HEK293 (cell line): ENCODE measurements around the gene PI4KA.

Experiments
- CTCF ChIA-PET: fragments of 350-600 bp; formaldehyde crosslinking; extraction: SDS; loops from one replicate; lab custom pipeline; 2021; ENCODE audit warnings: antibody characterized with exemption; lab: Yijun Ruan, JAX
- POLR2A ChIA-PET: fragments of 300-600 bp; formaldehyde crosslinking; extraction: SDS; loops from one replicate; lab custom pipeline; 2020; ENCODE audit warnings: antibody characterized with exemption, inconsistent platforms; lab: Yijun Ruan, JAX
- H3K27ac ChIP-seq: fragments of 200-500 bp; sonication (Bioruptor generic); 2 replicates; pipeline ENCODE4 v1.5.1; 2014; ENCODE audit warnings: low read depth, low read length, control low read depth, inconsistent platforms; ENCODE audit errors: extremely low read depth
- H3K36me3 ChIP-seq, 2 experiments: fragments of 200-500 bp in 1 of 2; sonication (Bioruptor generic) in 1 of 2; 1 replicate in 1 of 2; 2 replicates in 1 of 2; pipeline ENCODE4 v1.5.1; 2014 to 2017; ENCODE audit warnings: inconsistent platforms in 2 of 2, low read length in 2 of 2; ENCODE audit not compliant: control insufficient read depth in 2 of 2, insufficient read depth in 1 of 2
- H3K4me1 ChIP-seq: fragments of 200-500 bp; sonication (Bioruptor generic); 2 replicates; pipeline ENCODE4 v1.5.1; 2014; ENCODE audit warnings: mild to moderate bottlenecking, low read length, inconsistent platforms; ENCODE audit not compliant: control insufficient read depth, insufficient read depth
- H3K4me3 ChIP-seq: 2 replicates; pipeline ENCODE4 v1.5.1; 2011; ENCODE audit warnings: low read depth, mild to moderate bottlenecking, control low read depth, low read length, moderate library complexity
- H3K9me3 ChIP-seq: fragments of 200-500 bp; sonication (Bioruptor generic); 2 replicates; pipeline ENCODE4 v1.5.1; 2014; ENCODE audit warnings: low read depth, low read length, inconsistent platforms; ENCODE audit not compliant: control insufficient read depth, insufficient read depth
- BCL11A ChIP-seq: fragments of 450-650 bp; formaldehyde crosslinking; IDR thresholded peaks from 2 replicates; pipeline ENCODE4 v1.5.1; 2016; ENCODE audit warnings: low read depth, missing biosample characterization, missing genetic modification characterization
- HOXC10 ChIP-seq: sonication (generic); formaldehyde crosslinking; IDR thresholded peaks from 2 replicates; pipeline ENCODE4 v1.8.1; 2023; ENCODE audit warnings: mild to moderate bottlenecking, missing genetic modification reagents
- KLF16 ChIP-seq: fragments of 450-650 bp; formaldehyde crosslinking; IDR thresholded peaks from 2 replicates; pipeline ENCODE4 v1.5.1; 2017; ENCODE audit warnings: missing biosample characterization, missing genetic modification characterization
- PRDM4 ChIP-seq: fragments of 450-650 bp; formaldehyde crosslinking; IDR thresholded peaks from 2 replicates; pipeline ENCODE4 v1.5.1; 2017; ENCODE audit warnings: missing biosample characterization, missing genetic modification characterization
- SCRT1 ChIP-seq: fragments of 450-650 bp; formaldehyde crosslinking; IDR thresholded peaks from 2 replicates; pipeline ENCODE4 v1.5.1; 2016; ENCODE audit warnings: missing biosample characterization, missing genetic modification characterization, borderline replicate concordance
- ZBTB17 ChIP-seq: fragments of 450-650 bp; formaldehyde crosslinking; IDR thresholded peaks from 2 replicates; pipeline ENCODE4 v1.5.1; 2016; ENCODE audit warnings: missing biosample characterization, missing genetic modification characterization
- ZBTB48 ChIP-seq: fragments of 450-650 bp; formaldehyde crosslinking; IDR thresholded peaks from 2 replicates; pipeline ENCODE4 v1.5.1; 2016; ENCODE audit warnings: missing biosample characterization, missing genetic modification characterization
- ZBTB49 ChIP-seq: fragments of 450-650 bp; formaldehyde crosslinking; IDR thresholded peaks from 2 replicates; pipeline ENCODE4 v1.5.1; 2016; ENCODE audit warnings: missing biosample characterization, missing genetic modification characterization, low read depth
- ZFP3 ChIP-seq: fragments of 450-650 bp; formaldehyde crosslinking; IDR thresholded peaks from 2 replicates; pipeline ENCODE4 v1.5.1; 2016; ENCODE audit warnings: low read depth, missing biosample characterization, missing genetic modification characterization
- ZFP37 ChIP-seq: fragments of 450-650 bp; formaldehyde crosslinking; IDR thresholded peaks from 2 replicates; pipeline ENCODE4 v1.5.1; 2016; ENCODE audit warnings: missing biosample characterization, missing genetic modification characterization
- ZNF112 ChIP-seq: fragments of 450-650 bp; formaldehyde crosslinking; IDR thresholded peaks from 2 replicates; pipeline ENCODE4 v1.5.0; 2017; ENCODE audit warnings: missing biosample characterization, missing genetic modification characterization
- ZNF155 ChIP-seq: fragments of 450-650 bp; formaldehyde crosslinking; IDR thresholded peaks from 2 replicates; pipeline ENCODE4 v1.5.1; 2016; ENCODE audit warnings: missing biosample characterization, missing genetic modification characterization
- ZNF157 ChIP-seq: fragments of 450-650 bp; formaldehyde crosslinking; IDR thresholded peaks from 2 replicates; pipeline ENCODE4 v1.5.1; 2016; ENCODE audit warnings: missing biosample characterization, missing genetic modification characterization
- ZNF2 ChIP-seq: fragments of 450-650 bp; formaldehyde crosslinking; IDR thresholded peaks from 2 replicates; pipeline ENCODE4 v1.5.1; 2016; ENCODE audit warnings: missing biosample characterization, missing genetic modification characterization
- ZNF211 ChIP-seq: fragments of 450-650 bp; formaldehyde crosslinking; IDR thresholded peaks from 2 replicates; pipeline ENCODE4 v1.5.1; 2016; ENCODE audit warnings: low read depth, missing biosample characterization, missing genetic modification characterization
- ZNF23 ChIP-seq: fragments of 450-650 bp; formaldehyde crosslinking; IDR thresholded peaks from 2 replicates; pipeline ENCODE4 v1.5.1; 2016; ENCODE audit warnings: missing biosample characterization, missing genetic modification characterization, borderline replicate concordance
- ZNF248 ChIP-seq: fragments of 450-650 bp; formaldehyde crosslinking; IDR thresholded peaks from 2 replicates; pipeline ENCODE4 v1.5.1; 2017; ENCODE audit warnings: missing biosample characterization, missing genetic modification characterization
- ZNF274 ChIP-seq, 2 experiments: fragments of 200-500 bp in 1 of 2; fragments of 450-650 bp in 1 of 2; sonication (Bioruptor generic) in 1 of 2; formaldehyde crosslinking in 1 of 2; IDR thresholded peaks; 2 replicates each; pipeline versions ENCODE4 v1.5.1 to v1.6.1; 2014 to 2016; ENCODE audit warnings: borderline replicate concordance in 1 of 2, inconsistent platforms in 1 of 2, low read length in 1 of 2, missing biosample characterization in 1 of 2, missing genetic modification characterization in 1 of 2
- ZNF423 ChIP-seq: fragments of 450-650 bp; formaldehyde crosslinking; IDR thresholded peaks from 2 replicates; pipeline ENCODE4 v1.5.1; 2016; ENCODE audit warnings: missing biosample characterization, missing genetic modification characterization
- ZNF530 ChIP-seq: fragments of 450-650 bp; formaldehyde crosslinking; IDR thresholded peaks from 2 replicates; pipeline ENCODE4 v1.5.1; 2016; ENCODE audit warnings: low read depth, missing biosample characterization, missing genetic modification characterization
- ZNF558 ChIP-seq: fragments of 450-650 bp; formaldehyde crosslinking; IDR thresholded peaks from 2 replicates; pipeline ENCODE4 v1.5.1; 2016; ENCODE audit warnings: missing biosample characterization, missing genetic modification characterization
- ZNF571 ChIP-seq: fragments of 450-650 bp; formaldehyde crosslinking; IDR thresholded peaks from 2 replicates; pipeline ENCODE4 v1.5.0; 2017; ENCODE audit warnings: missing biosample characterization, missing genetic modification characterization
- ZNF623 ChIP-seq: fragments of 450-650 bp; formaldehyde crosslinking; IDR thresholded peaks from 2 replicates; pipeline ENCODE4 v1.5.1; 2016; ENCODE audit warnings: missing biosample characterization, missing genetic modification characterization
- ZNF664 ChIP-seq: fragments of 450-650 bp; formaldehyde crosslinking; IDR thresholded peaks from 2 replicates; pipeline ENCODE4 v1.5.1; 2016; ENCODE audit warnings: missing biosample characterization, missing genetic modification characterization
- ZNF692 ChIP-seq: fragments of 450-650 bp; formaldehyde crosslinking; IDR thresholded peaks from 2 replicates; pipeline ENCODE4 v1.5.1; 2016; ENCODE audit warnings: missing biosample characterization, missing genetic modification characterization
- ZNF747 ChIP-seq: fragments of 450-650 bp; formaldehyde crosslinking; IDR thresholded peaks from 2 replicates; pipeline ENCODE4 v1.5.1; 2016; ENCODE audit warnings: missing biosample characterization, missing genetic modification characterization
- ZNF768 ChIP-seq: fragments of 450-650 bp; formaldehyde crosslinking; IDR thresholded peaks from 2 replicates; pipeline ENCODE4 v1.5.1; 2018; ENCODE audit warnings: missing biosample characterization, mild to moderate bottlenecking, missing genetic modification characterization
- ZNF837 ChIP-seq: fragments of 450-650 bp; formaldehyde crosslinking; IDR thresholded peaks from 2 replicates; pipeline ENCODE4 v1.5.1; 2016; ENCODE audit warnings: missing biosample characterization, missing genetic modification characterization
- ZSCAN16 ChIP-seq: fragments of 450-650 bp; formaldehyde crosslinking; IDR thresholded peaks from 2 replicates; pipeline ENCODE4 v1.5.1; 2016; ENCODE audit warnings: missing biosample characterization, missing genetic modification characterization
- ZSCAN5A ChIP-seq: fragments of 450-650 bp; formaldehyde crosslinking; IDR thresholded peaks from 2 replicates; pipeline ENCODE4 v1.5.1; 2016; ENCODE audit warnings: missing biosample characterization, missing genetic modification characterization
- ZXDB ChIP-seq: fragments of 450-650 bp; formaldehyde crosslinking; IDR thresholded peaks from 2 replicates; pipeline ENCODE4 v1.5.1; 2016; ENCODE audit warnings: missing biosample characterization, missing genetic modification characterization

PI4KA gene

GRCh38 chr22:20802452-20802851 lies 56.2 kb downstream of the PI4KA start:
- TF ChIP-seq ZNF571 = no peak
- no peak for TF ChIP-seq HOXC10 (CRISPR knock-in tag)
- no peak for TF ChIP-seq ZNF112 (tag by site-specific recombination)
- TF ChIP-seq ZNF23 (tag by site-specific recombination) = no peak
- no peak for TF ChIP-seq ZNF623 (tag by site-specific recombination)
- TF ChIP-seq ZNF157 (tag by site-specific recombination) = no peak
- TF ChIP-seq ZNF155 = no peak
- no peak for TF ChIP-seq KLF16 (tag by site-specific recombination)
- TF ChIP-seq ZNF211 (tag by site-specific recombination) = no peak
- no peak for TF ChIP-seq ZNF248
- TF ChIP-seq ZBTB49 = no peak
- no peak for TF ChIP-seq ZNF2 (tag by site-specific recombination)
- no peak for TF ChIP-seq ZNF837
- no peak for TF ChIP-seq ZNF692 (tag by site-specific recombination)
- TF ChIP-seq ZFP37 = no peak
- TF ChIP-seq PRDM4 (tag by site-specific recombination) = no peak
- no peak for TF ChIP-seq ZXDB (tag by site-specific recombination)
- no peak for TF ChIP-seq ZNF768 (tag by site-specific recombination)
- no peak for TF ChIP-seq BCL11A
- no peak for TF ChIP-seq ZBTB48 (tag by site-specific recombination)
- POLR2A ChIA-PET = interaction anchor here (0.6 kb wide), 1 partner anchor 32 kb away, joined by 3 read pairs; no protein-coding TSS in a partner anchor

GRCh38 chr22:20799449-20799848 lies 59.2 kb downstream of the PI4KA start:
- ChIA-PET CTCF (interaction anchor here (1.1 to 3.0 kb wide), 3 partner anchors 14 to 194 kb away, joined by 3 to 14 read pairs (median 13); no protein-coding TSS in a partner anchor), POLR2A (no interaction called here)
- no peaks in the 10 kb centered on the region for H3K4me1 ChIP-seq
- peaks cover 9 to 92% of the 10 kb centered on the region in 2 experiments; a peak in 2 of 3 replicates for H3K36me3 ChIP-seq
- H3K9me3 ChIP-seq = no peaks in the 10 kb centered on the region
- no peak overlapping the region for H3K4me3 ChIP-seq
- H3K27ac ChIP-seq = no peak overlapping the region
- TF ChIP-seq ZNF747 (no peak), ZBTB17 (tag by site-specific recombination) (no peak), SCRT1 (tag by site-specific recombination) (no peak), ZNF558 (no peak), ZSCAN5A (tag by site-specific recombination) (no peak), ZNF423 (tag by site-specific recombination) (no peak), ZFP3 (tag by site-specific recombination) (no peak), ZNF530 (tag by site-specific recombination) (no peak), ZSCAN16 (tag by site-specific recombination) (no peak), ZNF274 (IDR thresholded peaks at IDR 0.05; ENCODE audit: low read length) (no peak), ZNF274 (tag by site-specific recombination; IDR thresholded peaks at IDR 0.05; ENCODE audit: borderline replicate concordance) (no peak), ZNF664 (tag by site-specific recombination) (no peak)

More at GRCh38 chr22:20802452-20802851, 56.2 kb downstream of the PI4KA start:
- Histone ChIP-seq H3K9me3 (no peaks in the 10 kb centered on the region), H3K4me3 (no peak overlapping the region), H3K27ac (no peak overlapping the region), H3K4me1 (no peaks in the 10 kb centered on the region), H3K36me3 (peaks cover 9 to 93% of the 10 kb centered on the region in 2 experiments; a peak in 2 of 3 replicates)
- CTCF ChIA-PET = interaction anchor here (0.6 to 3.0 kb wide), 5 partner anchors 17 to 197 kb away, joined by 3 to 14 read pairs (median 3); no protein-coding TSS in a partner anchor
